Activated CD4-positive, CD25-positive, alpha-beta regulatory T cell treated with anti-CD3 and anti-CD28 coated beads, Interleukin-2, amount 50 U/mL, for 72 hours (primary cell): Measurements from ENCODE around the gene VAV2.
"Not testable (repeated sequence)": the region's sequence is repeated elsewhere in the genome, so short reads cannot be mapped to it uniquely, and the experiment has no call there.

Experiments
- DNase-seq: peaks from one replicate; pipeline ENCODE4 v3.0.0; 2021

Gene VAV2

DNA sequence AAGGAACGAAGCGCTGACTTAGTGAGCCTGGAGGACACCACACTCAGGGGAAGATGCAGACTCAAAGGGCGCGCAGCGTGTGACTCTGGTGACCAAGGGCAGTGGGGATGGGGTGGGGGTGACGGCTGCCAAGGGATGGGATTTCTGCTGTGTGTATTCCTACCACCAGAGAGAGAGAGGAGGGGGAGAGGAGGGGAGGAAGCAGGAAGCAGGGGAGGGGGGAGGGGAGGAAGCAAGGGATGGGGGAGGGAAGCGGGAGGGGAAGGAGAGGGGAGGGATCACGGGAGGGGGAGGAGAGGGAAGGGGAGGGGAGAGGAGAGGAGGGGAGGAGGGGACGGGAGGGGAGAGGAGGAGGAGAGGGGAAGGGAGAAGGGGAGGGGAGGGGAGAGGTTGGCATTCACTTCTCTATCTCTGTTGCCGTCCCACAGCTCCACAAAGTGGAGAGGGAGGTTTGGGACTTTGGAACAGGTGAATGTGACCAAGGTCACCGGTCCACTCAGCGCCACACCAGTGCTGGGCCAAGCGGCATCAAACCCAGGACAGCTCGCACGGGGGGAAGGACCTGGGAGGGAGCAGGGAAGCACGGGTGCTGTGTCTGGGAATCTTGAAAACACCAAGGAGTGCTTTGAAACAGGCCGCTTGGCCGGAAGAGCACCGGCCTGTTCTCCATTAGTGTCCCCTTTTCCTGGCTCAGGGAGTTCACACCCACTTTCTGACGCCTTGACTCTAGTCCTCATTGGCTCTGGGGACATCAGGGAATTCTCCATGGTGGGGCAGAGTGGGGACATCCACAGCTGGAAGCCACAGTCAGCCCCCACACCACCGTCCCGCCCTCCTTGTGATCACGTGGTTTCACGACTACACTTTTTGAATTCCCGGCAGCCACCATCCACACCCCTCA is 77.4 kb downstream of the VAV2 start:
- no peak for DNase-seq

DNA sequence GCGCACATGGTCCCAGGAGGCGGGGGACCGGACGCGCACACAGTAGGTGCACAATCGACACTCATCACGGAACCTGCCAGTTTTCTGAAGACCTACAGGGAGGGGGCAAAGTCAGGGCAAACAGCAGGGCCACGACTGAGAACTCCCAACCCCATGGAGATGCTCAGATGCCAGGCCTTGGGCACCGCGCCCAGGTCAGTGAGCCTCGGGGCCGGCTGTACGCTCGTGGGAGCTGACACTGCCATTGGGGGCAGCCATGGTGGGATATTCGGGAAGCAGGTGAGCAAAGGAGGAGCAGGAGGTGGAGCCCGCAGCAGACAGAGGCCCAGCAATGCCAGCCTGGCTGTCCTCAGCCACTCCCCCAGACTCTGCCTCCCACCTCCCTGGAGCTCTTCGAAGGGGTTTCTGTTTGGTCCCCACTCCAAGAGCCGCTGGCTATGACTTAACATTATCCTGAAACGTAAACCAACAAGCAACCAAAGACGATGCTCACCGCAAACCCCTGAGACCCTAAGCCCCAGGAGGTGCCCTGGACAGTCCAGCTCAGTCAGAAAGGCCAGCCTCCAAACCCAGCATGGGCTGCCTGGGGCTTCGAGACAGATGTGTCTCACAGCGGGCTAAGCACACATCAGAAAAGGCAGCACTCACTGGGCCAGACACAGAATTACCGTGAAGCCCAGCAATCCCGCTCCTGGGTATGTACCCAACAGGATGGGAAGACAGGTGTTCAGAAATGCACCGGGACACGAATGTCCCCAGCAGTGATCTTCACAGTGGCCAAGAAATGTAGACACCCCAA is 78.4 kb downstream of the VAV2 start:
- DNase-seq, result no peak

DNA sequence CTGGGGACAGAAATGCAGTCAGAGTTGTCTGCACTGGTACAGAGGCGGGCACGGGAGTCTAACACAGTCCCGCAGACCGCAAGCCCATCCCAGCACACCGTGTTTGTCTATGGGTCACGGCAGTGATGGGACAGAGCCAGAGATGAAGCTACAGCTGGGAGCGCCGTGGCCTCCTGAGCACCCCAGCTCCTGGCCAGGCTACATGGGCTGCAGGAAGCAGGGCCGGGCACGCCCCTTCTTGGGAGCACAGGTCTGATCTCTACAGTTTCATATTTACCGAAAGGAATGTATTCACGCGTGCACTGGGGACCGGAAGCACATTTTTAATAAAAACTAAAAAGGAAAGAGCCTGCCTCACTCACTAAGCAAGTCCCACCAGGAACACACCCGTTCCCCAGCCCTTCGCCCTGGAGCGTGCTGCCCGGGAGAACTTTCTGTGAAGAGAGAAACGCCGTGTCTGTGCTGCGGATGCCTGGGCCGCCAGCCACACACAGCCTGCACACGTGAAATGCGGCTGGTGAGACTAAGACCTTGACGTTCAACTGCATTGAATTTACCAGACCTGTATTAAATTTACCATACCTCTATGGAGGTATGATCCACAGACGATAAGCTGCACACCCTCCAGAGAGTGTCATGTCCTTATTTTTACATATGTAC is 81.1 kb downstream of the VAV2 start:
- DNase-seq, result no peak

DNA sequence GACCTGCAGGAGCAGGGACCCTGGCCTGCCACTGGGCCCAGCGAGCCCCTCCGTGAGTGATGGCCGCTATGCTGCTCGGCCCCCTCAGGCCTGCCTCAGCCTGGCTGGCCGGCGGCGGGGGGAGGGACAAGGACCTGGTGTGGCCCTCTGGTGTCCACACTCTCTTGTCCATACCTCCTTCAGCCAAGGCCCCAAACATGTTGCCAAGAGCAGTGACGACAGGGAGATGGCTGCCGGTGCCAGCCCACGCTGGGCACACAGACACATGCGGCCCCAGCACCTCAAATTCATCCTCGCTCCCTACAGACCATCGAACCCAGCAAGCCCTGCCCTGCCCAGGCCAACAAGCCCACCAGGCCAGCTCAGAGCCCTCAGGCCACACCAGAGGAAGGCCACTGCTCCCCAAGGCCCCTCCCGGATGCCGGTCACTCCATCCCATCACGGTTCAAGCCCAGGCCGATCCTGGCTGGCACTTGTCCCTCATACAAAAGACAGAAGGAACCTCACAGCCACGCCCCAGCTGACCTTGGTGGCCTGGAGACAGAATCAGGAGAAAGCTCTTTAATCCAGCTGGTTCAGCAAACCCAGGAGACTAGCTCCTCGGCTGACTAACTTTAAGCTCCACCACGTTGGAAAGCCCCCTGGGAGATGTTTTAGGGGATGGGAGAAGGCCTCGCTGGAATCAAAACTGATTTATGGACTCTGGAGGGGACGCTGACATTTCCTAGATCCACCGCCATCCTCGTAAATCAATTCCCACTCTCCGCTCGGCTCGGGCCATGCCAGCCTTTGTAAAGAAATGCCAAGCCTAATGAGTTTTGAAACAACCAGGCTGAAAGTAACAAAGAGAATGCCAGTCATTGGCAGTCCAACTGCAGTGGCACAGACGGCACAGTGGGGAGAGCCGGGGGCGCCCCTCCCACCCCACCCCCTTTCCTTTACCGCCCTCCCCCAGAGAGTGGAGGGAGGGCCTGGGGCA is 84.9 kb downstream of the VAV2 start:
- no peak for DNase-seq

DNA sequence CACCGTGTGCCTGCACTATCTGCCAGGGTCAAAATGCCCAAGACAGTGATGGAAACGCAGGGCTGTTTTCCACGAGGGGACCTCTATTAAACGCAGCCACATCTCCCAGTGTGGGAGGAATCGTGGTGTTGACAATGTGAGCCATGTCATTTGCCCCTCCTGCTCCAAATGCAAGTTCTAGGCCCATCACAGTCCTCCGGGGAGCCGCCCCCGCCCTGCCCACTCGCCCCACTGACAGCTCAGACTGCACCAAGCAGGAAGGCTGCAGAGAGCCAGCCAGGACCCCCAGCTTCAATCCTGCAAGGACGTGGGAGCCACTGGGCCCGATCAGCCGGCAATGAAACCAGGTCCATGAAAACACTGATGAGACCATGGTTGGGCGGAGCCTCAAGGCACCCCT is 85.9 kb downstream of the VAV2 start:
- DNase-seq, result no peak

DNA sequence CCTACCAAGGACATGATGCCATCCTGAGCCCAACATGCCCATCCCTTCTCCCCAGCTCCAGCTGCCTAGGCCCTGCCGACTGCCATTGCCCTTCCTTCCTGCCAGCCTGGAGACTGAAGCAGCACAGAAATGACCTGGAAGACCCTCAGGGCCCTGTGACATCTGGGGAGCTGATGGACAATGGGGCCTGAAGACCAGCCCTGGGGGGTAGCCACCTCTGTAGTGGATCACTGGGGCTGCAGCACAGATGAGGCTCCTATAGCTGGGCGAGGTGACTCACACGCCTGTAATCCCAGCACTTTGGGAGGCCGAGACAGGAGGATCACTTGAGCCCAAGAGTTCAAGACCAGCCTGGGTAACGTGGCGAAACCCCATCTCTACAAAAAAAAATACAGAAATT is 86.6 kb downstream of the VAV2 start:
- no peak for DNase-seq

DNA sequence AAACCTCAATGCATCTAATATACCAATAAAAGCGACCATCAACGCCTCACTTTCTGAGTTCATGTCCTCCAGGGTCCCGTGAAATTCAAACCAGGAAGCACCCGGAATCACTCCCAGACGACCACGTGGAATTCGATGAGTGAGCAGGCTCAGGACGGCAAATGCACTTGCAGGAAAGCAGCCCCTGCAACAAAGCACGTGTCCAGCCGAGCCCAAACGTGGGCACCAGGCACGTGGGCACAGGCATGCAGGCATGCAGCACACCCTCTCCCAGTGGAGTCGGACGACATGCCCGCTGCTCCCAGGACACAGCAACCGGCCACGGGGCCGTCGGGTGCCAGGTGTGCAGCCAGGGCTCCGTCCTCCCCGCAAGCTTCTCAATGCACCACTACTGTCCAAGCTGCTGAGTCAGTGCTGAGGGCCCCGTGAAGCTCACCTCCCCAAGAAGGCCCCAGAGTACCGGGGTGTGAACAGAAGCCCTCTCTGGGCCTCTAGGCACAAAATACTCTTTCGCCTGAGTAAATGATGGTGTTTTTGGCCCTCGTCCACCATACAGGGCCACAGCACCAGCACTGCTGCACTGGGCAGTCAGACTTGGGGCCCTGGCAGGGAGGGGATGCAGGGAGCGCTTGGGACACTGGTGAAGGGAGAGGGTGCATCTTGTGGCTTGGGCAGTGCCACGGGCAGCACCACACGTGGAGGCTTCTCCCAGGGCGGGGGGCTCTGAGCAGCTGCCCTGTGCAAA is 87.6 kb downstream of the VAV2 start:
- no peak for DNase-seq

DNA sequence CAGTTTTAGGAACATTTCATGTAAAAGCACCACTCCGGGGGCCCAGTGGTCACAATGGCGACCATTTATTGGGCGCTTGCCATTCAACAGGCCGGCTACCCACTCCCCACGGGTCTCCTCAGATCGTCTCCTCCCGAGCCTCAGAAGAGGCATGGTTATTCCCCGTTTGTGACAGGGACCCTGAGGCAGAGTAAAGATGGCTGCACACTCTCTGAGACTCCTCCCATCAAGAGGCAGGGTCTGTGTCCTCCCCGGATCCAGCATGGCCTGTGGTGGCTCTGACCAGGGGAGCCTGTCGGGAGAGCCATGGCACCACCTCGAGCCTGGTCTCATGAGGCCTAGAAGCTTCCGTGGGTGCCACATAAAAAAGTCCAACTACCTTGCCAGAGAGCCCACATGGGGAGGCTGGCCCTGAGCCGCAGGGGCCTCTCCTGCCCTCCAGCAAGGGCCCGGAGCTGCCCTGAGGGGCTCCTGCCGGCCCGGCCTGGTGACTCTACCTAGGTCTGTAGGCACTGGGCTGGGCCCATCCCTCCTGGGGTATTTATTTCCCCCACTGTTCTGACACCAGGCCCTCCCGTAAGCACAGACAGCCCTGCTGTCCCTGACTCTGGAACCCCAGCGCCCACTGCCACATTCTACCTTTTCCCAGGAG is 90.8 kb downstream of the VAV2 start:
- no peak for DNase-seq

DNA sequence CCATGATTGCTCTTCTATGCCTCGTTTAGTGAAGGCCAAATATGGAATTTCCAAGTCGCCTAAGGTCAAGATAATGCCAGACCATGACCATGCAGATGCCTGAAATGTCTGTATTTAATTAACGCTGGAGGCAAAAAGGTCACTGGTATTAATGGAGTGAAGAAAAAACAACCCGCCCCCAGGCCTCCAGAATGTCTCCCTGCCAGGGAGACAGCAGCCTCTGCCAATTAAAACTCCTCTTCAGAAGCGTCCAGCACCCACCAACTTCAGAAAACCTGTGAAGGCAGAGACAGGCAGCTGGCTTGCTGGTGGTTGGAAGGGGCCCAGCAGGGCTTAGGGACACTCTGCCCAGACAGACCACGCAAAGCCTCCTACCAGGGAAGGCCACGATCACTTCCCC is 94.4 kb downstream of the VAV2 start:
- DNase-seq, result no peak

DNA sequence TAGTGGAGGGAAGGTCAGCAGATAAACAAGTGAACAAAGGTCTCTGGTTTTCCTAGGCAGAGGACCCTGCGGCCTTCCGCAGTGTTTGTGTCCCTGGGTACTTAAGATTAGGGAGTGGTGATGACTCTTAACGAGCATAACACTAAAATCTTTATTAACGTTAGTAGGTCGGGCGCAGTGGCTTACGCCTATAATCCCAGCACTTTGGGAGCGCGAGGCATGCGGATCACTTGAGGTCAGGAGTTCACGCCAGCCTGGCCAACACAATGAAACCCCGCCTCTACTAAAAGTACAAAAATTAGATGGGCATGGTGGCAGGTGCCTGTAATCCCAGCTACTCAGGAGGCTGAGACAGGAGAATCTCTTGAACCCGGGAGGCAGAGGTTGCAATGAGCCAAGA is 96.1 kb downstream of the VAV2 start:
- not testable (repeated sequence) for DNase-seq

DNA sequence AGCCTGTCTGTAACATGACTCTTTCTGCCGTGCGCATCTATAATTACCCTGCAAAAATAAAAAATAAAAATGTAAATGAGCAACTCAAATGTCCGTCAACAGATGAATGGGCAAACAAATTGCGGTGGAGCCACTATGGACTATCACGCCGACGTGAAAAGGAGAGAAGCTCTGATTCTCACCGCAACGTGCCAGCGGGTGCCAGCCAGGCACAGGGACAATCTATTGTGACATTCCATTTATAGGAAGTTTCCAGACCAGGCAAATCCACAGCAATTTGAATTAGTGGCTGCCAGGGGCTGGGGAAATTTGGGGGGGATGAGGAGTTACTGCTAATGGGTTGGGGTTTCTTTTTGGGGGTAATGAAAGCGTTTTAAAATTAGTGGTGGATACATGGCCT is 96.8 kb downstream of the VAV2 start:
- no peak for DNase-seq

DNA sequence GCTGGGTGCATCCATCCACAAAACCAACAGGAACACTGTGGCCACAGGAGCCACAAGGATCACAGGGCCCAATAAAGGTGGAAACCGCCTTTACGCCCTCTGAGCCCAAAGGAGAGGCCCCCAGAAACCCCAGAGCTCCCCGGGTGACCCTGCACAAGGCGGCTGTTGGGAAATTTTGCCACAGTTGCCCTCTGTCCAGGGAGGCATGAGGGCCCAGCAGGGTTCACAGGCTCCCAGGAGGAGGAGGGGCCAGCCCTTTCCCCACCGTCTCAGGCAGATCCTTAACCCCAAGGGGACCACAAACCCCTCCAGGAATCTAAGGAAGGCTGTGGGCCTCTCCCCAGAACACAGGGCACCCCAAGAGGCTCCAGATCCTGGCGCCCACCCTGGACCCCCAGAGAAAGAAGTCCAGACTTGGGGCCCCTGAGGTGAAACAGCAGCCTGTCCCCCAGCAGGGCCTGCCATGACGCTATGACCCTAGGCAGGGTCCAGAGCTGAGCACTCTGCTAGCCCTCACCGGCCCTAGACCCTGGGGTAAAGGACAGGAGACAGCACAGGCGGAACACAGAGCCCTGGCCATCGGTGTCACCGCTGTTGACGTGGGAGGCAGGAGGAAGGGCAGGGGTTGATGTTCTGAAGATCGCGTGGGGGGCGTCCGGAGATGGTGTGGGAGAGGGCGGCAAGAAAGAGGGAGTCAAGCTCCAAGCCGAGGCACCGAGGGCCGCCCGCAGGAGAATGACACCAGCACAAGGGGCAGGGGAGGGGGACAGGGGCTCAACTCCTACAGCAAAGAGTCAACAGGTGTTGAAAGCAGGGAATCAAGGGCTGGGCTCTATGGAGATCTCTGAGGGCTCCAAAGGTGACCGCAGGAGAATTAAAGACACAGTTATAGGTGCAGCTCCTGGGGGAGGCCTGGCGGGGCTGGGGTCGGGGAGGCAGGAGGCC is 97.5 kb downstream of the VAV2 start:
- DNase-seq, result no peak

DNA sequence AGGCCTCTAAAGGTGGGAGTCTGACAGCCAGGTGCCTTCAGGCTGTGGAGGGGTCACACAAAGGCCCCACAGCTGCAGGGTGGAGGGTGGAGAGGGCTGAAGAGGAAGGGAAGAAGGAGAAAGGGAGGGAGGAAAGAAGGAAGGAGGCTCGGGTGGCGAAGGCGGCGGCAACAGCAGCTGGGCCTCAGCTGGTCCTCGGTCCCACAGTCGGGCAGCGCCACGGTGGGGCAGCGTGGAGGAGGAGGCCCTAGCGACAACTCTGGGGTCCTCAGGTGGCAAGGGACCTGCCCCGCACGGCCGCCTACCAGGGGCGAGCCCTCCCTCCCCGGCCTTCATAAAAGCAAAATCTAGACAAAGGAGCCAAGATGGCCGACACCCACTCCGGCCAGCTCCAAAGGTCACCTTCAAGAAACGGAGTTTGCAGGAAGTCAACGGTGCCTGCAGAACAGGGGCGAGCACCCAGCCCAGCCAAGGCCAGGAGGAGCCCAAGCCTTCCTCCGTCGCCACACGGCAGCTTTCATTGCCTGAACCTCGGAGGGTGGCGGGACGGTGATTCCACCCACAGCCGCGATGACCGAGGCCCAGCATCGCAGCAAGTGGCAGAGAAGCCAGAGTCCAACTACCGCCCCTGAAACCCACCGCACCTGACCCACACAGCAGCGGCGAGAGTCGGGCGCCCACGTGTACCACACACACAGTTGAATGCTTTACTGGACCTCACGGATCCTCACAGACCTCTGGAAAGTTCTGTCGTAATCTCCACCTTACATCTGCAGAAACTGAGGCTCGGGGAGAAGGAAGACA is 98.7 kb downstream of the VAV2 start:
- no peak for DNase-seq

DNA sequence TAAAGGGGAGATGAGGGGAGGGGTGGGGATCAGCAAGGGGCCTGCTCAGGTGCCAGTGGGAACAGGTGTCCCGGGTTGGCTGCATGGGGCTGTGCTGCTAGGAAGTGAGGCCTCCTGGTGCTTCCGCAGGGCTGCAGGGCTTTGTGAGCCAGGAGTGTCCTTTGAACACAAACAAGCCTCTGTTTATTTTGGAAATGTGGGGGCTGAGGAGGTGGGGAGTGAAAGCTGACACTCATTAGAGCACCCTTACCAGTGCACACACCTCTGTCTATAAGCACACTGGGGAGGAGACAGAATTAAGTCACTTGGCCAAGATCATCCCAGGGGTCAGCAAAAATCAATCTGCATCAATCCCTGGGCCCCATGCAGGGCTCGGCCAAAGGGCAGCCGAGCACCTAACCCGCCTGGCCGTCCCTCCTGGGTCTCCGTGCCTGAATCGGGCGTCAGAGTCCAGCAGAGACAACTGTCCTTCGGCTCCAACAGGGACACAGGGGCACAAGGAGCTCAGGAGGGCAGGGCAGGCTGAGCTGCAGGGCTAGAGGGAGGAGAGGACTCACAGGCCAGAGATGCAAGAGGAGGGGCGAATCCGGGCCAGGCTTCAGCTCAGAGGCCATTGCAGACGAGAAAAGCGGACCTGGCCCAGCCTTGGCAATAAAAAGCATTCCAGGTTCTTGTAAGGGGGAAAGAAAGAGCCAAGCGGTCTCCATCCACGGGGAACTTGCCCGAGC is 99.8 kb downstream of the VAV2 start:
- DNase-seq, result no peak

DNA sequence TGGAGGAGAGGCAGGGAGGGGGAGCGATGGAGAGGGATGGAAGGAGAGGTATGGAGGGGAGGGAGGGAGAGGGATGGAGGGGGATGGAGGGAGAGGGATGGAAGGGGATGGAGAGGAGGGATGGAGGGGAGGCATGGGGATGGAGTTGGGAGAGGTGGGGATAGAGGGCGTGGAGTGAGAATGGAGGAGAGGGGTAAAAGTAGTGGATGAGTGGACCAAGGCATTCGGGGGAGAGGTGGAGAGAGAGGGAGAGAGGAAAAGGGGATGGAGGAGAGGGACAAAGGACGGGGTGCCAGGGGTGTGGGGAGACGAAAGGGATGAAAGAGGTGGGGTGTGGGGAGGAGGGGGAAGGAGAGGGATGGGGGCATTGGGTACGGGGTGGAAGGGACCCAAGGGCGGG is 100.4 kb downstream of the VAV2 start:
- no peak for DNase-seq

DNA sequence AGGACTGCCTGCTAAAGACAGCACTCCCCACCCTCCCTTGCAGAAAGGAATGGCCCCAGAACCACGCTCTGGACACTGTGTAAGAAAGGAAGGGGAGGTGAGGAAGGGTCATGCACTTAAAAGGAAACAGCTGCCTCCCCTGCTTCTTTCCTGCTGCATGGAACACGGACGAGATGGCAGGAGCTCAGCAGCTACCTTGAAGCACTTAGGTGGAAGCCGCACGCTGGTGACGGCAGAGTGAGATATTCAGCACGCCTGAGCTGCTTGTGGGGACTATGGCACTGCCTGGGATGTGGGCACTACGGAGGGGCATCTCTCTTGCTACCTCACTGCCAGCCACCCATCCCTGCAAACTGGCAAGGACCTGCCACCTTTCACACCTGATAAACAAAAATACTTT is 101.5 kb downstream of the VAV2 start:
- no peak for DNase-seq

DNA sequence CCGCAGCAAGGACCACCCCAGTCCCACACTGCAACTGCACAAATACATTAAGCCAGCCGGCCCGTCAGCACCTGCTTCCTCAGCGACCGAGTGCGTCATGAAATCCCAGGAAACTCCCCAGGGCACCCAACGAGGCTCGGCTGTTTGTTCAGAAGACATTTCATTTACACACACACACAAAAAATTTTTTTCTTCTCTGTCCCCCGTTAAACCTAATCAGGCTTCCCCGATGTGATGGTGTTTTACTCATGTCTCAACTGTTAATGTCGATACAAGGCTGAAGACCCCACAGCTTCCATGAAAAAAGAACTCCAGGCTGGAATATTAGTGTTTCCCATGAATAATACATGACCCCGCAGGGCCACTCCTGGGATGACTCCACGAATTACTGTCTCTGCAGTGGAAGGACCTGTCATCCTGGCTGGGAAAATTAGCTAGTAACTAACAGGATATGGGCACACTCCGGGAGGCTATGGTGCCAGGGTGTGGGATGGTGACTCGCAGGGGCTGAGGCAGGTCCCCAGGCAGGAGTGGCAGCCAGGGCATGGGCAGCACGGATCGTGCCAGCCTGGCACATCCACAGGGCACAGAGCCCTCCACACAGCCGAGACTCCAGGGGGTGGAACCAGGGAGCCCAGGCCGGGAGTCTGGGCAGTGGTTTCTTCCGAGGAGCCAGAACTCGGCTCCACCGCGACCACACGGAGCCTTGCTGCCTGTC is 102.4 kb downstream of the VAV2 start:
- no peak for DNase-seq
